BJ (cell line): Measurements from ENCODE around the gene PKIB. TPM values are rescaled to one million over a fixed set of nuclear protein-coding genes. Genes with fewer than 3 reads are reported as not detected.

Experiments
- CTCF ChIA-PET: fragments of 350-600 bp; formaldehyde crosslinking; extraction: SDS; loops from one replicate; lab custom pipeline; 2021; ENCODE audit warnings: antibody characterized with exemption, inconsistent platforms; lab: Yijun Ruan, JAX
- POLR2A ChIA-PET: fragments of 300-600 bp; sonication (Branson Sonifier 250); formaldehyde crosslinking; extraction: SDS; loops from one replicate; lab custom pipeline; 2021; ENCODE audit warnings: antibody characterized with exemption; lab: Charles Lee
- DNase-seq: peaks from one replicate; pipeline ENCODE4 v3.0.0-alpha.2; 2011; ENCODE audit warnings: low read depth
- H3K27me3 ChIP-seq: 2 replicates; pipeline ENCODE4 v1.6.0; 2011; ENCODE audit warnings: low read length; ENCODE audit not compliant: control insufficient read depth, insufficient read depth
- H3K36me3 ChIP-seq: 2 replicates; pipeline ENCODE4 v1.5.1; 2011; ENCODE audit warnings: low read length; ENCODE audit not compliant: control insufficient read depth, insufficient read depth
- H3K4me3 ChIP-seq: 2 replicates; pipeline ENCODE4 v1.5.1; 2011; ENCODE audit warnings: low read depth, mild to moderate bottlenecking, control low read depth, low read length
- polyA plus RNA-seq: library from polyadenylated mRNA; depleted of rRNA; stranded (reverse); fragments of >200 nt; gene quantifications from 2 replicates; pipeline ENCODE4 v1.2.3, GENCODE V29; 2011
- TF ChIP-seq, protein P1 (sequence below): IDR thresholded peaks from 2 replicates; pipeline ENCODE4 v1.5.1; 2011; ENCODE audit warnings: low read depth, mild to moderate bottlenecking, control low read depth, inconsistent platforms, low read length, moderate library complexity; ENCODE audit not compliant: insufficient read depth

Gene PKIB
- polyA plus RNA-seq, 1 experiment = not detected

GRCh38 chr6:122752459-122752858 lies 142.3 kb downstream of the PKIB start:
- H3K4me3 ChIP-seq = no peak overlapping the region
- H3K36me3 ChIP-seq = no peaks in the 10 kb centered on the region
- no peak for DNase-seq
- no peaks in the 10 kb centered on the region for H3K27me3 ChIP-seq
- ChIA-PET CTCF (interaction anchor here (1.4 to 3.0 kb wide), 2 partner anchors 8 to 87 kb away, joined by 3 to 14 read pairs; no protein-coding TSS in a partner anchor), POLR2A (no interaction called here)
- TF ChIP-seq, protein P1, sequence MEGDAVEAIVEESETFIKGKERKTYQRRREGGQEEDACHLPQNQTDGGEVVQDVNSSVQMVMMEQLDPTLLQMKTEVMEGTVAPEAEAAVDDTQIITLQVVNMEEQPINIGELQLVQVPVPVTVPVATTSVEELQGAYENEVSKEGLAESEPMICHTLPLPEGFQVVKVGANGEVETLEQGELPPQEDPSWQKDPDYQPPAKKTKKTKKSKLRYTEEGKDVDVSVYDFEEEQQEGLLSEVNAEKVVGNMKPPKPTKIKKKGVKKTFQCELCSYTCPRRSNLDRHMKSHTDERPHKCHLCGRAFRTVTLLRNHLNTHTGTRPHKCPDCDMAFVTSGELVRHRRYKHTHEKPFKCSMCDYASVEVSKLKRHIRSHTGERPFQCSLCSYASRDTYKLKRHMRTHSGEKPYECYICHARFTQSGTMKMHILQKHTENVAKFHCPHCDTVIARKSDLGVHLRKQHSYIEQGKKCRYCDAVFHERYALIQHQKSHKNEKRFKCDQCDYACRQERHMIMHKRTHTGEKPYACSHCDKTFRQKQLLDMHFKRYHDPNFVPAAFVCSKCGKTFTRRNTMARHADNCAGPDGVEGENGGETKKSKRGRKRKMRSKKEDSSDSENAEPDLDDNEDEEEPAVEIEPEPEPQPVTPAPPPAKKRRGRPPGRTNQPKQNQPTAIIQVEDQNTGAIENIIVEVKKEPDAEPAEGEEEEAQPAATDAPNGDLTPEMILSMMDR = no peak

DNA sequence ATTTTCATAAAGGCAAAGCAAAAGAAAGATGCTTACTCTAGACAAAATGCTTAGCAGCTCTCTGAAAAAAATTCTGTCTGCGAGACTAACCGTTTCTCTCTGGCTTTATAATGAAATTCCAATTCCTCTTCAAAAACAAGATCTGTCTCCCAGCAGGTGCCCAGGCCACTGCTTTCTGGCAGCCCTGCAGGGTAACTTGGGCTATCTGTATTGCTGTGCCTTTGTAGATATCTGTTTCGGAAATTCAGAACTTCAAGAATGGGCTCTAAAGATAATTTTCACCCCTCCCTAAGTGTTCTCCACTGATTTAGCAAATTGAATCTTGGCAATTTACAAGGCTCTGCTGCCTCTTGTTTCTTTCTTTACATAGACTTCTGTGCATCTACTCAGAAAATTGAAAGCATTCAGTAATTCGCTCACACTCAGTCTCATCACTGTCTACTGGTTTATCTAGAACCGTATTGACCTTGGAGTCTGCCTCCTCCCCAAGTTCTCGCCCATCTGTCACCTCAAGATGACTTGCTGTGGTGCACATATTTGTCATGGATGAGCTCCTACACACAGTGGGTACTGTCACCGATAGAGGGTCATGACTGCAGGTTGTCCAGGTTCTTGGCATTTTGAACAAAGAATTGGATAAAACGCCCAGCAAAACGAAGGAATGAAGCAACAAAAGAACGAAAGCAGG lies 142.9 kb downstream of the PKIB start:
- no peaks in the 10 kb centered on the region for H3K27me3 ChIP-seq
- ChIA-PET POLR2A (no interaction called here), CTCF (interaction anchor here (1.4 to 3.0 kb wide), 2 partner anchors 9 to 86 kb away, joined by 3 to 14 read pairs; no protein-coding TSS in a partner anchor)
- H3K4me3 ChIP-seq = no peak overlapping the region
- TF ChIP-seq, protein P1 = no peak
- H3K36me3 ChIP-seq = no peaks in the 10 kb centered on the region
- no peak for DNase-seq

DNA sequence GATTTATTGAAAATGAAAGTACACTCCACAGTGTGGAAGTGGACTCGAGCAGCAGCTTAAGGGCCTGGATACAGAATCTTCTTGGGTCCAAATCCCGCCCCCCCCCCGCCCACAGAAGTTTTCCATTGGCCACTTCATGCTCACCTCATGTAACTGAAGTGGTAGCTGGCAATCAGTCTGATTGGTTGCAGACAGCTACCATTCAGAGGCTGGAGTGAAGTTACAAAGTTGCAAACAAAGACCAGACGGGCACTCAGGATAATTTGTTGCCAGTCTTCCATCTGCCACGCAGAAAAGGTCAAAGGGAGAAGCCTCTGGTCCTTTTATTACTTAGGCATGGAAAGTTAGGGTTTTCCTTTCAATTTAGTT lies 143.5 kb downstream of the PKIB start:
- TF ChIP-seq, protein P1 = no peak
- CTCF ChIA-PET = interaction anchor here (1.0 kb wide), 1 partner anchor 85 kb away, joined by 3 read pairs; no protein-coding TSS in a partner anchor

DNA sequence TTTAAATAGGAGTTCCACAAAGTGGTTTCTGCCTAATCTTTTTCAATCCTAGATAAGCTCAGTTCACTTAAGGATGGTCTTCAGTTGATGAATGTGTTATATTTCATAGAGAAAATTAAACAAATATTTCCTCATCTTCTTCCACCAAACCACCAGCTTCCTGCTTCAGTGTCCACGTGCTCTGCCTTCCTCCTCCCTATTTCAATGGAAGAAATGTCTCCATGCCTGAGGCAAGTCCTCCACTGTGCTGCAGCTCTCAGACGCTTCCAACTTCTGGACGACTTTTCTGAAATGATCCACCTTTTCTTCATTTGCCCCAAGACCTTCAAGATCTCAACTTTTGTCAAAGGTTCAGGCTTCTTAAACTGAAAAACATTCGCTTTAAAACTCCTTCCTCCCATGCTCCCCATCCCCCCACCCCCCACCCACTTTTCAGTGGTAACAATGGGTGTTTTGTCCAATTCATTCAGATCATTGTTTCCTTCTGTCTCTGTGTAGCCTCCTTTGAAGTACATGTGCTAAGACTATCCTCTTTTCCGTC lies 144.1 kb downstream of the PKIB start:
- no peaks in the 10 kb centered on the region for H3K27me3 ChIP-seq
- H3K4me3 ChIP-seq = no peak overlapping the region
- DNase-seq = no peak
- ChIA-PET CTCF (interaction anchor here (0.6 to 1.0 kb wide), 2 partner anchors 40 to 84 kb away, joined by 3 to 4 read pairs; no protein-coding TSS in a partner anchor), POLR2A (no interaction called here)
- TF ChIP-seq, protein P1 = no peak
- H3K36me3 ChIP-seq = no peaks in the 10 kb centered on the region

More for the DNA sequence above, 143.5 kb downstream of the PKIB start:
- POLR2A ChIA-PET = no interaction called here
- Histone ChIP-seq H3K4me3 (no peak overlapping the region), H3K27me3 (no peaks in the 10 kb centered on the region), H3K36me3 (no peaks in the 10 kb centered on the region)
- no peak for DNase-seq

DNA sequence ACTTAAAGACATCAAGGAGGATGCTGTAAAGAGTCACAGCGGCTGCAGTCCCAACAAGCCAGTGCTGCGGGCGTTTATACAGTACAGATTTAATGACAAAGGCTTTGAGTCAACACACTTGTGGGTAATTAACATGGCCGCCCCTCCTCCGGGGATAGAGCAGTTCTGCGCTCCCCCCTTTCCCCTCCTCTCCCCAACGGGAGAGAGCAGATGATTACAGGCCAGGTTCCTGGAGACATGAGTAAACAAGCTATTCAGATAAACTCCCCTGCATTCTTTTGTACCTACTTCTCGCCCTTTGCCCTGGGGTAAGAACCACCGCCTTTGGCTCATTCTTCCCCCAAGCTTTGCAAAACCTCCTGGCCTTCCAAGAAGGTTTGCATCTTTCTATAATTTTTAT lies 145.7 kb downstream of the PKIB start:
- TF ChIP-seq, protein P1 = no peak
- CTCF ChIA-PET = no interaction called here
- Histone ChIP-seq H3K36me3 (no peaks in the 10 kb centered on the region), H3K4me3 (no peak overlapping the region), H3K27me3 (no peaks in the 10 kb centered on the region)
- no peak for DNase-seq
- POLR2A ChIA-PET = no interaction called here
